ENCODE results near the gene FBXO24. TPM values are rescaled to one million over a fixed set of nuclear protein-coding genes. Genes with fewer than 3 reads are reported as not detected.

FBXO24 gene
- total and polyA plus RNA-seq, 10 of the 15 experiments (the other 5 are each of a cell fraction or from before 2014, with no cell fraction given) = 0.11 to 0.96 (median 0.27) TPM; not detected in 4

DNA sequence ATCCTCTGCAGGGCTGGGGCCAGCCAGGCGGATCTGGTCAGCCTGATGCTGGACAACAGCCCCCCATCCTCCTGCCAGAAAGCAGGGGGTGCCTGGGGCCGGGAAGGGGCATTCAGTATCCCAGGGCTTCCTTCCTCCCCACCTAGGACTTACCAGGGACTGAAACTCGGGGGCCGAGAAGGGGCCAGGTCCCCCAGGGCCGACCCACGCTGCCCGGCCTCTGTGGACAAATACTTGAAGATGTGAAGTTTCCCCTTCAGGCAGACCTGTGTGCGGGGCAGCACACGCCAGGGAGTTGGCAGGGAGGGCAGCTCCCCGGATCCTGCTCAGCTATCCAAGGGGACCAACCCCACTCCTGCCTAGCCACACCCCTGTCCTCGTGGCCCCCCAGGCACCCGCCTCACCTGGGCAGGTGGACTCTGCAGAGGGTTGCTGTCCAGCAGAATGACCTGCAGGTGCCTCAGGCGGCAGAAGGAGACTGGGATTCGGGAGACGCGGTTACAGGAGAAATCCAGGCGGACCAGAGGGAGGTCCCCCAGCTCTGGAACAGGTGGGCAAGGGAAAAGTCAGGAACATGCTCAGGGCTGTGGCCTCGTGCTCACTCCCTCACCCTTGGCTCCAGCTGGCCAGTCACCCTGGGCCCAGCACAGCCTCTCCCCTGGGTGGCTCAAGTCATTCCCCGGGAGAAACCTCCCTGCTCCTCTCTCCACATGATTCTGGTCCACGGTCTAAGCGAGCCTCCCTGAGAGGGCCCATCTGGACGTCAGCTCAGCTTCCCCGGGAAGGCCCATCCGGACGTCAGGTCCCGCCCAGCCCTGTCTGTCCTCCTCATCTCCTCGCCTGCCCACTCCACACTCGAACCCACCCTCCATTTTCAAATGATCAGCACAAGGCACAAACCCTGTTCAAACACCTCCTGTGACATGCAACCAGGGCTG, 7.6 kb upstream of the FBXO24 start:
- FAIRE-seq = no peak
- in situ Hi-C loops (cut with MboI) = no loop called here

GRCh38 chr7:100580466-100581283, 5.5 kb upstream of the FBXO24 start:
- FAIRE-seq = peak; percentile 70
- BruUV-seq (replicated peaks) = no TSS peak
- SMC1A ChIA-PET (ENCODE audit: uncharacterized antibody, unreplicated experiment) = no interaction called here

More for the DNA sequence above, 7.6 kb upstream of the FBXO24 start:
- ChIA-PET SMC1A (ENCODE audit: uncharacterized antibody, unreplicated experiment) (no interaction called here), CTCF (interaction anchor here (1.8 kb wide), 1 partner anchor 10 kb away, joined by 7 read pairs; no protein-coding TSS in a partner anchor), RAD21 (ENCODE audit: unreplicated experiment) (no interaction called here), POLR2A (no interaction called here)
- no peak for TF ChIP-seq KDM1A (IDR thresholded peaks at IDR 0.05; ENCODE audit: borderline replicate concordance)
- H3K4me3 ChIP-seq = no peak overlapping the region
- peaks cover 11 to 20% of the 10 kb centered on the region in 2 experiments for H3K36me3 ChIP-seq (ENCODE audit: control insufficient read depth in 2 of 2, insufficient read depth in 2 of 2, low read length in 1 of 2)
- H3K79me2 ChIP-seq (ENCODE audit: control insufficient read depth, insufficient read depth, low read length) = peaks cover 8% of the 10 kb centered on the region
- H3K27me3 ChIP-seq (replicated peaks in 1 of 2; ENCODE audit: control insufficient read depth in 2 of 2, insufficient read depth in 2 of 2, low read length in 1 of 2) = no peaks in the 10 kb centered on the region
- peaks cover 10% of the 10 kb centered on the region for H3K4me1 ChIP-seq (ENCODE audit: control insufficient read depth, insufficient read depth, low read length)
- no peak overlapping the region for H3K27ac ChIP-seq (ENCODE audit: control insufficient read depth, insufficient read depth)
- intact Hi-C loops (cut with micrococcal nuclease; ENCODE audit: unreplicated experiment) = no loop called here
- no peaks in the 10 kb centered on the region for H3K9me3 ChIP-seq (replicated peaks; ENCODE audit: control insufficient read depth, insufficient read depth, low read length)
- H2AFZ ChIP-seq (ENCODE audit: control insufficient read depth, low read depth, low read length) = no peak overlapping the region
- ATAC-seq (no peak), DNase-seq (ENCODE audit: low read depth, low spot score) (no peak)
- BruUV-seq (replicated peaks) = no TSS peak
- no peak overlapping the region for H3K4me2 ChIP-seq (ENCODE audit: control insufficient read depth, insufficient read depth)
- WGBS (ENCODE audit: insufficient coverage, insufficient replicate concordance, low lambda C conversion rate, missing lambda C conversion rate) = 88% methylated on average over 28 of the region's 28 CpGs
- H4K20me1 ChIP-seq (ENCODE audit: control insufficient read depth, insufficient read depth) = no peaks in the 10 kb centered on the region
- no peak overlapping the region for H3K9ac ChIP-seq (ENCODE audit: control insufficient read depth, insufficient read depth, low read length)

More at GRCh38 chr7:100580466-100581283, 5.5 kb upstream of the FBXO24 start:
- Histone ChIP-seq H3K79me2 (ENCODE audit: control insufficient read depth, insufficient read depth, low read length) (peaks cover 29% of the 10 kb centered on the region), H3K4me1 (ENCODE audit: control insufficient read depth, insufficient read depth, low read length) (peaks cover 21% of the 10 kb centered on the region), H3K4me2 (ENCODE audit: control insufficient read depth, insufficient read depth) (no peak overlapping the region), H4K20me1 (ENCODE audit: control insufficient read depth, insufficient read depth) (no peaks in the 10 kb centered on the region), H3K27ac (ENCODE audit: control insufficient read depth, insufficient read depth) (no peak overlapping the region), H3K36me3 (ENCODE audit: control insufficient read depth in 2 of 2, insufficient read depth in 2 of 2, low read length in 1 of 2) (peaks cover 11 to 14% of the 10 kb centered on the region in 2 experiments), H3K9me3 (replicated peaks; ENCODE audit: control insufficient read depth, insufficient read depth, low read length) (no peaks in the 10 kb centered on the region), H3K9ac (ENCODE audit: control insufficient read depth, insufficient read depth, low read length) (no peak overlapping the region), H3K27me3 (replicated peaks in 1 of 2; ENCODE audit: control insufficient read depth in 2 of 2, insufficient read depth in 2 of 2, low read length in 1 of 2) (no peaks in the 10 kb centered on the region), H3K4me3 (no peak overlapping the region), H2AFZ (ENCODE audit: control insufficient read depth, low read depth, low read length) (no peak overlapping the region)
- ChIA-PET RAD21 (ENCODE audit: unreplicated experiment) (no interaction called here), POLR2A (no interaction called here), CTCF (interaction anchor here (11.6 kb wide), 1 partner anchor 17 kb away, joined by 190 read pairs; no protein-coding TSS in a partner anchor)
- intact Hi-C loops (cut with micrococcal nuclease; ENCODE audit: unreplicated experiment) = no loop called here
- no peak for DNase-seq (ENCODE audit: low read depth, low spot score)
- 89% methylated on average over 11 of the region's 11 CpGs for WGBS (ENCODE audit: insufficient coverage, insufficient replicate concordance, low lambda C conversion rate, missing lambda C conversion rate)
- no peak for ATAC-seq
- in situ Hi-C loops (cut with MboI) = no loop called here
- TF ChIP-seq NR2C2 (IDR thresholded peaks at IDR 0.05; ENCODE audit: borderline replicate concordance, control insufficient read depth, insufficient read length, low read depth) (peak; percentile 62), JUND (IDR thresholded peaks at IDR 0.05; ENCODE audit: low read depth, low read length) (no peak), CEBPZ (IDR thresholded peaks at IDR 0.05; ENCODE audit: low read depth, low read length) (no peak), SUZ12 (IDR thresholded peaks at IDR 0.05; ENCODE audit: unreplicated experiment) (no peak), HDGF (IDR thresholded peaks at IDR 0.05) (peak; percentile 80; the same call in 1 of the 2 replicates)

Measured in GM12878 (cell line).